WERI-Rb-1 (cell line): ENCODE measurements around the gene GLRX2.
A peak's percentile ranks its signal among the peaks of the same experiment; 100 is the strongest.

Experiments used
- DNase-seq: peaks from one replicate; pipeline ENCODE4 v3.0.0-alpha.2; 2020
- H3K27ac ChIP-seq: fragments of 250-450 bp; sonication (Bioruptor Pico); 2 replicates; pipeline ENCODE4 v1.5.1; 2020; ENCODE audit warnings: mild to moderate bottlenecking, moderate library complexity
- H3K27me3 ChIP-seq: fragments of 250-450 bp; sonication (Bioruptor Pico); 2 replicates; pipeline ENCODE4 v1.5.1; 2021; ENCODE audit warnings: mild to moderate bottlenecking, low read depth, moderate library complexity; ENCODE audit not compliant: insufficient read depth, severe bottlenecking
- H3K36me3 ChIP-seq: fragments of 250-450 bp; sonication (Bioruptor Pico); 2 replicates; pipeline ENCODE4 v1.5.1; 2020; ENCODE audit warnings: mild to moderate bottlenecking, moderate library complexity
- H3K4me3 ChIP-seq: 2 replicates; pipeline ENCODE4 v1.5.1; 2011; ENCODE audit warnings: low read depth, mild to moderate bottlenecking, control low read depth, low read length
- H3K9me3 ChIP-seq: fragments of 250-450 bp; sonication (Bioruptor Pico); 2 replicates; pipeline ENCODE4 v1.5.1; 2021; ENCODE audit warnings: mild to moderate bottlenecking, moderate library complexity; ENCODE audit not compliant: severe bottlenecking
- CTCF ChIP-seq: IDR thresholded peaks from 2 replicates; pipeline ENCODE4 v1.5.1; 2011; ENCODE audit warnings: low read depth, mild to moderate bottlenecking, control low read depth, inconsistent platforms, low read length

Gene GLRX2

GRCh38 chr1:193060938-193061337 lies 44.3 kb downstream of the GLRX2 start:
- Histone ChIP-seq H3K27me3 (no peaks in the 10 kb centered on the region), H3K36me3 (peaks cover 4% of the 10 kb centered on the region), H3K27ac (peak overlapping the region; percentile 96), H3K9me3 (no peaks in the 10 kb centered on the region), H3K4me3 (peak overlapping the region; percentile 76)
- DNase-seq: no peak
- no peak for TF ChIP-seq CTCF

- Histone ChIP-seq H3K36me3 (peaks cover 4% of the 10 kb centered on the region), H3K27me3 (no peaks in the 10 kb centered on the region), H3K9me3 (no peaks in the 10 kb centered on the region), H3K27ac (peak overlapping the region; percentile 96), H3K4me3 (peak overlapping the region; percentile 76)
- TF ChIP-seq CTCF: no peak
- DNase-seq: no peak
These were observed 44.8 kb downstream of the GLRX2 start for GRCh38 chr1:193060406-193060805.

DNA sequence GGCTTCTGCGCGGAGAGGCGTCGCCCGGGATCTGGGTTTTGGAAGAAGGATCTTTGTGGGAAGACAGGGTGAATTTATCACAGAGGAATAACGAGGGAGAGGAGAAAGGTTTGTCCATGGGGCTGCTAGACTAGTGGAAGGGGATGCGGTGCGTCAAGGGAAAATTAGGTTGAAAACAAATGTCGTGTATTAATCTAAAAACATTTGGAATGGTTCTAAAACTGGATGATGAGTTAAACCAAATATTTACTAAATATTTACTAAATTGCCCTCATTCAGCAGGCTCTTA lies 45.2 kb downstream of the GLRX2 start:
- no peak for TF ChIP-seq CTCF
- no peak for DNase-seq
- peak overlapping the region; percentile 76 for H3K4me3 ChIP-seq
- no peaks in the 10 kb centered on the region for H3K9me3 ChIP-seq
- H3K36me3 ChIP-seq: peaks cover 4% of the 10 kb centered on the region
- peak overlapping the region; percentile 96 for H3K27ac ChIP-seq
- H3K27me3 ChIP-seq: no peaks in the 10 kb centered on the region

- peaks cover 4% of the 10 kb centered on the region for H3K36me3 ChIP-seq
- no peaks in the 10 kb centered on the region for H3K9me3 ChIP-seq
- H3K4me3 ChIP-seq: peak within 1 kb of the TSS; percentile 76
- H3K27ac ChIP-seq: peak within 1 kb of the TSS; percentile 96
- no peak for TF ChIP-seq CTCF
- no peaks in the 10 kb centered on the region for H3K27me3 ChIP-seq
- peak; percentile 99 for DNase-seq
These were observed 45.7 kb downstream of the GLRX2 start, which contains the start of the genes RO60 and UCHL5 for GRCh38 chr1:193059282-193060114. RO60 (plus strand) TSS chr1:193059612; CDS start chr1:193069055, 9,443 bp downstream. UCHL5 (minus strand) TSS chr1:193059360; CDS start chr1:193059260, 100 bp downstream.

DNA sequence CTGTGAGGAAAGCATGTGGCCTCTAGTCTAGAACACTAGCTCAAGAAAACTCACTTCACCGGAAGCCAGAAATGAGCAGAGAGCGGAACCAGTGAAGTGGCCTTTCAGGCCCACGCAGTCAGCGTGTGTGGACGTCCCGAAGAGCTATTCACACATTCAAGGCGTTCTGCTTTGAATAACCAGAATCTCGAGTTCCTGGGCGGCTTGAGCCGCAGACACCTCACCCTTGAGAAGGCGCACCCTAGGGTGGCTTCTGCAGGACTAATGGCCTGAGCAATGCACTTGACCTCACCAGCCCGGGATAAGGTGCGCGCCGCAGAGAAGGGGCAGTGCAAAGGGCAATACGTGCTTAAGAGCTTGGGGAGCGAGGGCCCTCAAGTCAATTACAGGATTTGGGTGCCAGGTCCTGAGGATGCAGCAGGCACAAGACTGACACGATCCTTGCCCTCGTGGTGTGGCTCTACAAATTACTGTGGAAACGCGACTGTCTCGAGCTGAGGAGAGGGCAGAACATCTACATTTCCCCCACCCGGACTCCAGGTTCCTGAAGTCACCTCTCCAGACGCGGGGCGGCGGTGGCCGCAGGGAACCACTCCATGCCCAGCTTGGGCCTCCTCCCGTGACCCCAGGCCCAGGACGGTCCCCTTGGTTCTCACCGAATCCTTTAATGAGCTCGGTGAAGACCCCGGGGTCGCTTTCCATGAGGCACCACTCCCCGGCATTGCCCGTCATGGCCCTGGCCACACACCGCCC lies 46.5 kb downstream of the GLRX2 start:
- H3K27ac ChIP-seq: peak overlapping the region; percentile 96
- no peaks in the 10 kb centered on the region for H3K27me3 ChIP-seq
- peaks cover 4% of the 10 kb centered on the region for H3K36me3 ChIP-seq
- H3K9me3 ChIP-seq: no peaks in the 10 kb centered on the region
- DNase-seq: peak; percentile 65
- no peak for TF ChIP-seq CTCF
- H3K4me3 ChIP-seq: peak overlapping the region; percentile 76
